ENCODE data around the gene EEF2. TPM values are rescaled to one million over a fixed set of nuclear protein-coding genes. Genes with fewer than 3 reads are reported as not detected.
A peak's percentile ranks its signal among the peaks of the same experiment; 100 is the strongest.

Gene EEF2
- total and polyA plus RNA-seq, 2 of the 4 experiments (the other 2 are of a cell fraction) = 1,505 to 2,161 TPM

GRCh38 chr19:4014541-4015491, 29.6 kb upstream of the EEF2 start:
- H3K27me3 ChIP-seq (ENCODE audit: control insufficient read depth, insufficient read depth, low read length) = no peaks in the 10 kb centered on the region
- TF ChIP-seq MAZ (IDR thresholded peaks at IDR 0.05; ENCODE audit: borderline replicate concordance, low read depth, low read length) = no peak
- TF ChIP-seq NFE2L2 (IDR thresholded peaks at IDR 0.05; ENCODE audit: low read depth, low read length) = no peak
- TF ChIP-seq CHD1 (IDR thresholded peaks at IDR 0.05; ENCODE audit: low read depth, low read length) = no peak
- no peak for TF ChIP-seq RCOR1 (IDR thresholded peaks at IDR 0.05; ENCODE audit: insufficient replicate concordance, low read length)
- no peak for TF ChIP-seq MXI1 (IDR thresholded peaks at IDR 0.05; ENCODE audit: borderline replicate concordance, low read depth, low read length)
- TF ChIP-seq ELK1 (IDR thresholded peaks at IDR 0.05; ENCODE audit: borderline replicate concordance, low read depth, low read length) = no peak
- no peak for TF ChIP-seq MAFK (IDR thresholded peaks at IDR 0.05; ENCODE audit: low read depth, low read length)
- TF ChIP-seq CEBPB (IDR thresholded peaks at IDR 0.05; ENCODE audit: low read depth, low read length) = no peak
- dilution Hi-C loops (cut with HindIII; ENCODE audit: low sequenced_read_pairs, unreplicated experiment) (no loop called here), intact Hi-C loops (cut with micrococcal nuclease) (no loop called here), in situ Hi-C loops (cut with MboI; ENCODE audit: low sequenced_read_pairs) (no loop called here)
- no peaks in the 10 kb centered on the region for H3K9me1 ChIP-seq (ENCODE audit: insufficient read depth, low read length)
- H3K79me1 ChIP-seq (ENCODE audit: low read depth in 1 of 2, low read length in 2 of 2) = peaks cover 13 to 86% of the 10 kb centered on the region in 2 experiments
- no peak overlapping the region for H2AK5ac ChIP-seq (ENCODE audit: low read depth, low read length)
- 93% methylated on average over 6 of the region's 25 CpGs; no CpG with 5 or more reads in 1 of the 2 experiments for WGBS, 2 experiments (ENCODE audit: extremely low coverage in 2 of 2, insufficient read length in 1 of 2)
- no peaks in the 10 kb centered on the region for H3K9me3 ChIP-seq (ENCODE audit: control insufficient read depth, insufficient read depth, low read length)
- no peak overlapping the region for H2BK15ac ChIP-seq (ENCODE audit: low read depth, low read length)
- H3K9ac ChIP-seq (ENCODE audit: low read depth, low read length) = no peak overlapping the region
- H4K8ac ChIP-seq (ENCODE audit: low read depth in 2 of 2, low read length in 2 of 2) = no peak overlapping the region
- no peak overlapping the region for H2BK5ac ChIP-seq (ENCODE audit: low read depth, low read length, poor library complexity, severe bottlenecking)
- no peak overlapping the region for H3K4me3 ChIP-seq (ENCODE audit: insufficient read depth, low read depth, low read length)
- no TSS peak for BruUV-seq (replicated peaks)
- H2AFZ ChIP-seq (replicated peaks; ENCODE audit: low read length, poor library complexity) = no peak overlapping the region
- no peak for DNase-seq
- no peak overlapping the region; the same call in 1 of the 2 replicates for H3K27ac ChIP-seq (ENCODE audit: insufficient read depth, low read length)
- H3K4me1 ChIP-seq (ENCODE audit: control insufficient read depth, insufficient read depth, low read length) = peaks cover 9% of the 10 kb centered on the region
- ATAC-seq (ENCODE audit: low read depth) = no peak
- H3K36me3 ChIP-seq (ENCODE audit: control insufficient read depth, insufficient read depth, low read length) = peaks cover 44% of the 10 kb centered on the region
- H3K18ac ChIP-seq (ENCODE audit: low read depth, low read length) = no peak overlapping the region
- no peak overlapping the region for H3K4ac ChIP-seq (ENCODE audit: low read depth, low read length)
- no peak overlapping the region for H2BK20ac ChIP-seq (ENCODE audit: low read depth, low read length)
- ChIA-PET CTCF (no interaction called here), POLR2A (ENCODE audit: unreplicated experiment) (no interaction called here)
- H3K14ac ChIP-seq (replicated peaks; ENCODE audit: low read depth, low read length) = no peak overlapping the region
- no peak overlapping the region for H2BK120ac ChIP-seq (ENCODE audit: low read depth, low read length)
- H3K56ac ChIP-seq (ENCODE audit: extremely low read depth, insufficient read depth, low read length) = no peak overlapping the region
- H3K23ac ChIP-seq (ENCODE audit: low read depth, low read length) = no peak overlapping the region
- H2AK9ac ChIP-seq (replicated peaks; ENCODE audit: low read depth, low read length, poor library complexity) = peak overlapping the region; percentile 24
- H4K91ac ChIP-seq (ENCODE audit: insufficient read depth, low read depth, low read length) = no peak overlapping the region
- peaks cover 78% of the 10 kb centered on the region for H4K20me1 ChIP-seq (ENCODE audit: insufficient read depth, low read length)
- H4K5ac ChIP-seq (ENCODE audit: low read depth, low read length) = no peak overlapping the region
- no peak overlapping the region for H3K4me2 ChIP-seq (ENCODE audit: low read depth, low read length)
